ENCODE data around the gene BCAS3. TPM values are rescaled to one million over a fixed set of nuclear protein-coding genes. Genes with fewer than 3 reads are reported as not detected.
"Not testable (repeated sequence)": the region's sequence is repeated elsewhere in the genome, so short reads cannot be mapped to it uniquely, and the experiment has no call there.

Gene BCAS3
- total and polyA plus RNA-seq, 11 donors = 4.5 to 23.5 (median 17.9) TPM

GRCh38 chr17:60926466-60927183, 249.0 kb downstream of the BCAS3 start:
- intact Hi-C loops (cut with DNase I) = no loop called here
- Histone ChIP-seq H3K9me3 (no peaks in the 10 kb centered on the region), H3K4me1 (no peaks in the 10 kb centered on the region), H3K4me3 (no peak overlapping the region), H3K36me3 (peaks cover 0 to 4% (median 0%) of the 10 kb centered on the region in 9 donors), H3K27ac (no peak overlapping the region), H3K27me3 (no peaks in the 10 kb centered on the region)
- ATAC-seq (no peak), DNase-seq (no peak)
- WGBS, 4 donors = 67 to 82% (median 73%) methylated on average over 3 of the region's 3 CpGs
- TF ChIP-seq POLR2A (IDR thresholded peaks at IDR 0.05) = no peak
- no peak for TF ChIP-seq CTCF (IDR thresholded peaks at IDR 0.05)

GRCh38 chr17:60933739-60934138, 256.1 kb downstream of the BCAS3 start:
- no peaks in the 10 kb centered on the region for H3K36me3 ChIP-seq
- H3K4me3 ChIP-seq = no peak overlapping the region
- DNase-seq (no peak), ATAC-seq (no peak)
- intact Hi-C loops (cut with DNase I) = loop anchor here in 1 of 10 donors (10.0 kb wide), 1 partner anchor 59 kb away; no protein-coding TSS in a partner anchor
- WGBS, 4 donors = 95 to 98% (median 96%) methylated on average over 2 of the region's 2 CpGs
- no peaks in the 10 kb centered on the region for H3K9me3 ChIP-seq
- H3K27ac ChIP-seq = no peak overlapping the region
- no peaks in the 10 kb centered on the region for H3K4me1 ChIP-seq
- TF ChIP-seq POLR2A (IDR thresholded peaks at IDR 0.05) (no peak), CTCF (IDR thresholded peaks at IDR 0.05) (no peak)
- no peaks in the 10 kb centered on the region for H3K27me3 ChIP-seq

GRCh38 chr17:60934723-60935122, 257.1 kb downstream of the BCAS3 start:
- Histone ChIP-seq H3K36me3 (no peaks in the 10 kb centered on the region), H3K4me1 (no peaks in the 10 kb centered on the region), H3K4me3 (no peak overlapping the region), H3K27me3 (no peaks in the 10 kb centered on the region), H3K9me3 (no peaks in the 10 kb centered on the region), H3K27ac (no peak overlapping the region)
- intact Hi-C loops (cut with DNase I) = loop anchor here in 1 of 10 donors (10.0 kb wide), 1 partner anchor 60 kb away; no protein-coding TSS in a partner anchor
- DNase-seq = no peak
- ATAC-seq = no peak
- TF ChIP-seq POLR2A (IDR thresholded peaks at IDR 0.05) (no peak), CTCF (IDR thresholded peaks at IDR 0.05) (no peak)
- WGBS, 4 donors = 92 to 95% (median 93%) methylated on average over 6 of the region's 6 CpGs

- H3K4me3 ChIP-seq, H3K4me1 ChIP-seq, H3K27me3 ChIP-seq, ATAC-seq, DNase-seq, H3K9me3 ChIP-seq, H3K27ac ChIP-seq, H3K36me3 ChIP-seq: not testable (repeated sequence)
- intact Hi-C loops (cut with DNase I) = loop anchor here in 1 of 10 donors (10.0 kb wide), 1 partner anchor 61 kb away; no protein-coding TSS in a partner anchor
These were observed 258.3 kb downstream of the BCAS3 start for GRCh38 chr17:60935991-60936390.

All from heart left ventricle (tissue), 16 donors.